NCI-H748 treated with DMSO at 0.1 percent for 48 hours (cell line): Measurements from ENCODE around the gene GTF3C2.

ENCODE experiments used
- DNase-seq: peaks from one replicate; lab custom pipeline; 2025; lab: John Stamatoyannopoulos, UW

The GTF3C2 gene

GRCh38 chr2:27297195-27297594 lies 59.4 kb downstream of the GTF3C2 start:
- DNase-seq, result no peak

- no peak for DNase-seq
Measured at GRCh38 chr2:27296481-27296880, 60.1 kb downstream of the GTF3C2 start.

GRCh38 chr2:27294928-27295327 lies 61.6 kb downstream of the GTF3C2 start:
- DNase-seq, result no peak

DNA sequence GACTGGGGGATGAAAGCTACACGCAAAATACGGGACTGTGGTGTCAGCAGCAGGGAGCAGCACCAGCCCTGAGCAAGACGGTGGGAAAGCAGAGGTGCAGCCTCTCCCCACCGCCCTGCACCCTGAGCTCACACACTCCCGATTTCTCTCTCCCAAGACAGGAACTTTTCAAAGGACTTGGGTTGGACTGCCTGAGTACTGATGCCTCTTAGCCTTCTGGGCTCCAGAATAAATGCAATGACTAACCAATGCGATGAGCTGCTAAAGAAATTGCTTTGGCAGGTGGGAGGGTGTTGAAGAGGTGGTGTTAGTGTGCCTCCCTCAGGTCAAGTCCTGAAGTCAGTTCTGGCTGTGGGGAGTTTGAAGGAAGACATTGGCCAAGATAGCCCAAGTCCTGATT lies 64.7 kb downstream of the GTF3C2 start:
- no peak for DNase-seq

GRCh38 chr2:27290549-27290948 lies 66.0 kb downstream of the GTF3C2 start:
- no peak for DNase-seq

- no peak for DNase-seq
Measured at GRCh38 chr2:27288610-27289009, 68.0 kb downstream of the GTF3C2 start.

- DNase-seq, result no peak
Measured at GRCh38 chr2:27285481-27285880, 71.1 kb downstream of the GTF3C2 start.

- DNase-seq, result no peak
Measured at GRCh38 chr2:27284996-27285395, 71.6 kb downstream of the GTF3C2 start.

DNA sequence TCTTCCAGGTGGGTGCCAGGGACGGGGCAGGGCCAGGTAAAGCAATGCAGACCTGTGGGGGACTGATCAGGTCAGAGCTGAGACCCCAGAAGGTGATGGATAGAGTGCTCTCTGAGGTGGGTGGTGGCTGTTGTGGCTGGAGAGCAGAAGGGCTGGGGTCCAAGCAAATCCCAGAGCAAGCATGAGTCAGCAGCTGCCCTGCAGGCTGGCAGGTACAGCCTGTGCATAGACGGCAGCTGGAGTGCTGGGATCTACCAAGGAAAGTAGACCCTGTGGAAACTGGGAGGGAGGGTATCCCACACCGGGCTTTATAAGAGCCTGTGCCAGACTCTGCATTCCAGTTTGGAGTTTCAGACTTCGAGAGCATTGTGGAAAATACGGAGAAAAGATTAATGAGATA lies 73.7 kb downstream of the GTF3C2 start:
- DNase-seq, result no peak

- DNase-seq, result no peak
Measured at GRCh38 chr2:27281855-27282559, 74.6 kb downstream of the GTF3C2 start, which contains the start of gene TRIM54. Gene TRIM54 (plus strand): TSS chr2:27282429. CDS start chr2:27282732, 303 bp downstream.

- no peak for DNase-seq
Measured at GRCh38 chr2:27281442-27281841, 75.1 kb downstream of the GTF3C2 start.

GRCh38 chr2:27280826-27281225 lies 75.7 kb downstream of the GTF3C2 start:
- DNase-seq, result no peak

- no peak for DNase-seq
Measured at GRCh38 chr2:27278010-27278409, 78.6 kb downstream of the GTF3C2 start.
